AG04450 (cell line): ENCODE measurements around the gene RPL32. TPM values are rescaled to one million over a fixed set of nuclear protein-coding genes. Genes with fewer than 3 reads are reported as not detected.

ENCODE experiments used
- CTCF ChIA-PET: fragments of 300-600, 350-600 bp; formaldehyde crosslinking; extraction: SDS; loops from one replicate; lab custom pipeline; 2022; ENCODE audit warnings: antibody characterized with exemption, inconsistent platforms; lab: Charles Lee
- POLR2A ChIA-PET: fragments of 350-600 bp; formaldehyde crosslinking; extraction: SDS; loops from one replicate; lab custom pipeline; 2021; ENCODE audit warnings: antibody characterized with exemption, inconsistent platforms; lab: Yijun Ruan, JAX
- DNase-seq: peaks from one replicate; pipeline ENCODE4 v3.0.0-alpha.2; 2011; ENCODE audit warnings: low read depth, low spot score
- H3K27ac ChIP-seq: one replicate; pipeline ENCODE4 v1.5.1; 2012; ENCODE audit warnings: low read depth, low read length, control low read depth
- H3K27me3 ChIP-seq: one replicate; pipeline ENCODE4 v1.6.0; 2012; ENCODE audit warnings: low read length; ENCODE audit not compliant: control insufficient read depth, insufficient read depth
- H3K4me3 ChIP-seq: 2 replicates; pipeline ENCODE4 v1.5.1; 2011; ENCODE audit warnings: mild to moderate bottlenecking, low read depth, low read length, control low read depth
- H3K9me3 ChIP-seq: 2 replicates; pipeline ENCODE4 v1.5.1; 2012; ENCODE audit warnings: low read length; ENCODE audit not compliant: control insufficient read depth, insufficient read depth
- CTCF ChIP-seq: IDR thresholded peaks from 2 replicates; pipeline ENCODE4 v1.5.1; 2011; ENCODE audit warnings: low read depth, low read length, control low read depth, inconsistent platforms
- polyA plus RNA-seq: library from polyadenylated mRNA; depleted of rRNA; stranded (reverse); fragments of >200 nt; gene quantifications from 2 replicates; pipeline ENCODE4 v1.2.3, GENCODE V29; 2011

Gene RPL32
- polyA plus RNA-seq, 1 experiment: 3,211 TPM

DNA sequence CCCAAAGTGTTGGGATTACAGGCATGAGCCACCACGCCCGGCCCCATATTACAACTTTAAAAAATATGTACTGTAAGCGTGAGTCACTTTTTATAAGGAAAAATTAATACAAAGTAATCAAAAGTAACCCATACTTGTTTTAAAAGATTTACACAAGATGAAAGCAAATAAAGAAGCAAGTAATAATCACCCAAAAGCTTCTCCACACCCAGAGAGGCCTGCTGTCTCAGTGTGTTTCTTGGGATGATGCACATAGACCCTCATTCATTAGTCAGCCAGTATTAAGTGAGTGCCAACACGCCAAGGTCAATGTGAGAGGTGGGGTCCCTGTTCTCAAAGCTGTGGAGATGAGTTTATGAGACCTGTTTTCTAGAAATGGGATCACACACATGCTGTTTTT lies 12.0 kb downstream of the RPL32 start:
- H3K9me3 ChIP-seq: no peaks in the 10 kb centered on the region
- no peak for DNase-seq
- no peak overlapping the region for H3K4me3 ChIP-seq
- CTCF ChIA-PET: interaction anchor here (2.0 kb wide), 1 partner anchor 12 kb away, joined by 8 read pairs; the partner anchor contains the start of gene RPL32
- H3K27me3 ChIP-seq: no peaks in the 10 kb centered on the region
- no peak for TF ChIP-seq CTCF
- H3K27ac ChIP-seq: no peak overlapping the region
- POLR2A ChIA-PET: no interaction called here

- ChIA-PET CTCF (interaction anchor here (0.6 kb wide), 1 partner anchor 164 kb away, joined by 4 read pairs; no protein-coding TSS in a partner anchor), POLR2A (no interaction called here)
- Histone ChIP-seq H3K27me3 (no peaks in the 10 kb centered on the region), H3K9me3 (no peaks in the 10 kb centered on the region), H3K4me3 (no peak overlapping the region), H3K27ac (no peak overlapping the region)
- DNase-seq: no peak
- no peak for TF ChIP-seq CTCF
These were observed 12.6 kb downstream of the RPL32 start for GRCh38 chr3:12828751-12829150.

DNA sequence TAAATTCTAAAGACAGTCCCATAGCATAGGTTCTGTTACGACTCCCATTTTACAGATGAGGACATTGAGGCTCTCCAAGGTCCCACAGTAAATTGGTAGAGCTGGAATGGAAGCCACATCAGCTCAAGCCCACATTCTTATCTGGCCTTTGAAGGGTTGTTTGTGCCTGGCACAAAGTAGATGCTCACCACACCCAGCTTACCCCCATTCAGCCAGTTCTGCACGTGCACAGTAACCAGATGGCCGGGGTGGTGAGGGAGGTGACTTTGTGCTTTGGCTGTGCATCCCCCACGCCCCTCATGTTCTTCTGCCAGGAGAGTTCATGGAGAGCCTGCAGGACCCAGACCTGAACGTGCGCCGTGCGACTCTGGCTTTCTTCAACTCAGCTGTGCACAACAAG lies 16.2 kb downstream of the RPL32 start:
- ChIA-PET CTCF (no interaction called here), POLR2A (no interaction called here)

DNA sequence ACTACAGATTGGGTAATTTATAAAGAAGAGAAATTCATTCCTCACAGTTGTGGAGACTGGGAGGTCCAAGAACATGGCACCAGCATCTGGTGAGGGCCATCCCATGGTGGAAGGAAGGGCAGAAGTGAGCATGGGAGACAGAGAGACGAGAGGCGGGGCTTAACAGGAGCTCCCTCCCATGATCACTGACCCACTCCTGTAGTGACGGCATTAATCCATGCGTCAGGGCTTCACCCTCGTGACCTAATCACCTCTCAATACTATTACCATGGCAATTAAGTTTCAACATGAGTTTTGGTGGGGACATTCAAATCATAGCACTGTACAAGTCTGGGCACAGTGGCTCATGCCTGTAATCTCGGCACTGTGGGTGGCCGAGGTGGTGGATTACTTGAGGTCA lies 17.1 kb downstream of the RPL32 start:
- Histone ChIP-seq H3K27me3 (no peaks in the 10 kb centered on the region), H3K4me3 (no peak overlapping the region), H3K27ac (no peak overlapping the region), H3K9me3 (no peaks in the 10 kb centered on the region)
- POLR2A ChIA-PET: no interaction called here
- CTCF ChIA-PET: interaction anchor here (1.9 kb wide), 1 partner anchor 15 kb away, joined by 10 read pairs; no protein-coding TSS in a partner anchor
- no peak for DNase-seq
- no peak for TF ChIP-seq CTCF

More for the DNA sequence above, 16.2 kb downstream of the RPL32 start:
- no peak overlapping the region for H3K4me3 ChIP-seq
- no peak for TF ChIP-seq CTCF
- H3K27ac ChIP-seq: no peak overlapping the region
- no peaks in the 10 kb centered on the region for H3K9me3 ChIP-seq
- no peaks in the 10 kb centered on the region for H3K27me3 ChIP-seq
- DNase-seq: no peak

- ChIA-PET POLR2A (no interaction called here), CTCF (interaction anchor here (0.6 to 1.9 kb wide), 10 partner anchors 10 to 277 kb away, joined by 3 to 14 read pairs (median 4); partner anchors contain the start of gene RPL32)
- Histone ChIP-seq H3K4me3 (no peak overlapping the region), H3K27me3 (no peaks in the 10 kb centered on the region), H3K27ac (no peak overlapping the region), H3K9me3 (no peaks in the 10 kb centered on the region)
- TF ChIP-seq CTCF: peak; percentile 37
- DNase-seq: no peak
These were observed 18.5 kb downstream of the RPL32 start for GRCh38 chr3:12822725-12823373.
